GM23338 (cell line): ENCODE measurements around the gene ARHGEF3. TPM values are rescaled to one million over a fixed set of nuclear protein-coding genes. Genes with fewer than 3 reads are reported as not detected.

Experiments
- ATAC-seq: fragments of 200-7000 bp; cut with Tn5 transposase; 3 replicates; pipeline ENCODE4 v1.9.1; 2020
- DNase-seq: peaks from one replicate; pipeline ENCODE4 v3.0.0-alpha.2; 2015; ENCODE audit warnings: low spot score
- H2AFZ ChIP-seq: fragments of 200-600 bp; sonication (generic); 2 replicates; pipeline ENCODE4 v1.8.0; 2016; ENCODE audit warnings: antibody characterized with exemption, mild to moderate bottlenecking, moderate library complexity
- H3F3A ChIP-seq: fragments of 200-600 bp; sonication (generic); replicated peaks from 2 replicates; pipeline ENCODE4 v1.8.0; 2017; ENCODE audit warnings: antibody characterized with exemption, mixed run types, low read depth
- H3K27ac ChIP-seq: fragments of 200-600 bp; sonication (generic); 2 replicates; pipeline ENCODE4 v1.6.1; 2016; ENCODE audit warnings: low read depth
- H3K27me3 ChIP-seq: fragments of 200-600 bp; sonication (generic); 2 replicates; pipeline ENCODE4 v1.8.0; 2016; ENCODE audit warnings: mild to moderate bottlenecking, mixed run types, moderate library complexity; ENCODE audit not compliant: insufficient read depth
- H3K36me3 ChIP-seq: fragments of 200-600 bp; sonication (generic); 2 replicates; pipeline ENCODE4 v1.8.0; 2016; ENCODE audit warnings: mild to moderate bottlenecking; ENCODE audit not compliant: insufficient read depth
- H3K4me1 ChIP-seq: fragments of 200-600 bp; sonication (generic); 2 replicates; pipeline ENCODE4 v1.8.0; 2016; ENCODE audit warnings: mild to moderate bottlenecking, moderate library complexity; ENCODE audit not compliant: insufficient read depth
- H3K4me2 ChIP-seq: fragments of 200-600 bp; sonication (generic); 2 replicates; pipeline ENCODE4 v1.7.1; 2017; ENCODE audit warnings: mixed run types
- H3K4me3 ChIP-seq: fragments of 200-600 bp; sonication (generic); 2 replicates; pipeline ENCODE4 v1.6.1; 2016; ENCODE audit warnings: mixed run types
- H3K79me2 ChIP-seq: fragments of 200-600 bp; sonication (generic); replicated peaks from 2 replicates; pipeline ENCODE4 v1.8.0; 2017; ENCODE audit warnings: mild to moderate bottlenecking; ENCODE audit not compliant: insufficient read depth
- H3K9me2 ChIP-seq: fragments of 200-600 bp; sonication (generic); 2 replicates; pipeline ENCODE4 v1.8.0; 2017; ENCODE audit not compliant: insufficient read depth
- H4K20me1 ChIP-seq: fragments of 200-600 bp; sonication (generic); replicated peaks from 2 replicates; pipeline ENCODE4 v1.8.0; 2017; ENCODE audit warnings: mild to moderate bottlenecking; ENCODE audit not compliant: insufficient read depth
- H3K27ac Mint-ChIP-seq: 2 replicates; pipeline ENCODE4 v1.8.0; 2020; ENCODE audit warnings: inconsistent platforms, mild to moderate bottlenecking, moderate library complexity, mixed read lengths
- H3K27me3 Mint-ChIP-seq: 3 replicates; pipeline ENCODE4 v1.8.0; 2022; ENCODE audit warnings: low read depth, mild to moderate bottlenecking, moderate library complexity, mixed read lengths, inconsistent platforms; ENCODE audit not compliant: insufficient read depth, poor library complexity
- H3K36me3 Mint-ChIP-seq: 3 replicates; pipeline ENCODE4 v1.8.0; 2021; ENCODE audit warnings: low read depth, mild to moderate bottlenecking, inconsistent platforms, moderate library complexity, mixed read lengths
- H3K4me1 Mint-ChIP-seq: 3 replicates; pipeline ENCODE4 v1.8.0; 2020; ENCODE audit warnings: mild to moderate bottlenecking, inconsistent platforms, mixed read lengths
- H3K4me3 Mint-ChIP-seq: 3 replicates; pipeline ENCODE4 v1.8.0; 2021; ENCODE audit warnings: moderate library complexity, mild to moderate bottlenecking, inconsistent platforms, mixed read lengths
- H3K9me3 Mint-ChIP-seq: 3 replicates; pipeline ENCODE4 v1.8.0; 2020; ENCODE audit warnings: moderate library complexity, mild to moderate bottlenecking, inconsistent platforms, mixed read lengths
- CREB1 ChIP-seq: fragments of 250-450 bp; sonication (Bioruptor Pico); IDR thresholded peaks from 2 replicates; pipeline ENCODE4 v1.5.0; 2020; ENCODE audit warnings: low read depth, mild to moderate bottlenecking, moderate library complexity
- CTCF ChIP-seq, 2 experiments: fragments of 200-600 bp in 1 of 2; sonication (generic) in 1 of 2; conservative IDR thresholded peaks; 2 replicates each; pipeline versions ENCODE4 v1.5.1 to v1.6.1; 2016 to 2017; ENCODE audit warnings: antibody characterized with exemption in 2 of 2, low read depth in 2 of 2, mild to moderate bottlenecking in 2 of 2, moderate library complexity in 1 of 2
- EZH2 ChIP-seq: fragments of 200-600 bp; sonication (generic); IDR thresholded peaks from one replicate; pipeline ENCODE4 v1.8.0; 2017; ENCODE audit warnings: antibody characterized with exemption, mild to moderate bottlenecking, low read depth; ENCODE audit not compliant: unreplicated experiment
- EZH2phosphoT487 ChIP-seq: fragments of 200-600 bp; sonication (generic); IDR thresholded peaks from one replicate; pipeline ENCODE4 v1.8.1; 2018; ENCODE audit warnings: antibody characterized with exemption; ENCODE audit not compliant: unreplicated experiment
- JUNB ChIP-seq: IDR thresholded peaks from one replicate; pipeline ENCODE4 v1.6.1; 2016; ENCODE audit warnings: antibody characterized with exemption; ENCODE audit not compliant: unreplicated experiment
- NANOG ChIP-seq: IDR thresholded peaks from 2 replicates; pipeline ENCODE4 v1.6.1; 2016; ENCODE audit warnings: antibody characterized with exemption, borderline replicate concordance
- POLR2AphosphoS5 ChIP-seq: IDR thresholded peaks from 2 replicates; pipeline ENCODE4 v1.6.1; 2016; ENCODE audit warnings: antibody characterized with exemption, low read depth
- REST ChIP-seq: IDR thresholded peaks from one replicate; pipeline ENCODE4 v1.6.1; 2018; ENCODE audit warnings: antibody characterized with exemption; ENCODE audit not compliant: unreplicated experiment
- STAT1 ChIP-seq: IDR thresholded peaks from one replicate; pipeline ENCODE4 v1.6.1; 2016; ENCODE audit warnings: antibody characterized with exemption; ENCODE audit not compliant: unreplicated experiment
- ZNF114 ChIP-seq: fragments of 250-450 bp; sonication (Bioruptor Pico); IDR thresholded peaks from 2 replicates; pipeline ENCODE4 v1.5.0; 2020; ENCODE audit warnings: mild to moderate bottlenecking, moderate library complexity
- ZNF331 ChIP-seq: fragments of 250-450 bp; sonication (Bioruptor Pico); IDR thresholded peaks from 2 replicates; pipeline ENCODE4 v1.5.0; 2020; ENCODE audit warnings: low read depth, mild to moderate bottlenecking, moderate library complexity
- ZNF462 ChIP-seq: fragments of 250-450 bp; sonication (Bioruptor Pico); IDR thresholded peaks from 2 replicates; pipeline ENCODE4 v1.5.0; 2020; ENCODE audit warnings: mild to moderate bottlenecking, moderate library complexity
- polyA plus RNA-seq: library from polyadenylated mRNA; unstranded; fragments of >200 nt; fragmentation: Nextera tagmentation; extraction: Ambion mirVana; gene quantifications from 2 replicates; pipeline ENCODE4 v1.2.1, GENCODE V29; 2016
- total RNA-seq: library from RNA; depleted of rRNA; stranded (reverse); fragments of >200 nt; shearing (Covaris generic); gene quantifications from 2 replicates; pipeline ENCODE4 v1.2.3, GENCODE V29; 2014
- TF ChIP-seq, protein P1 (sequence below): IDR thresholded peaks from 2 replicates; pipeline ENCODE4 v1.6.1; 2016; ENCODE audit warnings: antibody characterized with exemption

ARHGEF3 gene
- total and polyA plus RNA-seq, 2 experiments from 2014 or later = 5.0 to 5.1 TPM

GRCh38 chr3:56739036-56739435, 62.7 kb downstream of the ARHGEF3 start:
- no peaks in the 10 kb centered on the region for H3K36me3 Mint-ChIP-seq
- no peak for ATAC-seq

More at GRCh38 chr3:56739036-56739435, 62.7 kb downstream of the ARHGEF3 start:
- TF ChIP-seq CTCF (conservative IDR thresholded peaks at IDR 0.05; ENCODE audit: low read depth in 2 of 2) (no peak), EZH2phosphoT487 (no peak), POLR2AphosphoS5 (no peak), EZH2 (no peak), ZNF462 (CRISPR knock-in tag) (no peak), STAT1 (no peak), ZNF331 (no peak), JUNB (no peak), CREB1 (no peak), NANOG (no peak), REST (no peak), ZNF114 (CRISPR knock-in tag) (no peak)
- TF ChIP-seq, protein P1, sequence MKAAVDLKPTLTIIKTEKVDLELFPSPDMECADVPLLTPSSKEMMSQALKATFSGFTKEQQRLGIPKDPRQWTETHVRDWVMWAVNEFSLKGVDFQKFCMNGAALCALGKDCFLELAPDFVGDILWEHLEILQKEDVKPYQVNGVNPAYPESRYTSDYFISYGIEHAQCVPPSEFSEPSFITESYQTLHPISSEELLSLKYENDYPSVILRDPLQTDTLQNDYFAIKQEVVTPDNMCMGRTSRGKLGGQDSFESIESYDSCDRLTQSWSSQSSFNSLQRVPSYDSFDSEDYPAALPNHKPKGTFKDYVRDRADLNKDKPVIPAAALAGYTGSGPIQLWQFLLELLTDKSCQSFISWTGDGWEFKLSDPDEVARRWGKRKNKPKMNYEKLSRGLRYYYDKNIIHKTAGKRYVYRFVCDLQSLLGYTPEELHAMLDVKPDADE = no peak
- no peak for DNase-seq
- Histone ChIP-seq H3K4me2 (no peak overlapping the region), H2AFZ (no peak overlapping the region), H3K36me3 (no peaks in the 10 kb centered on the region), H3F3A (no peaks in the 10 kb centered on the region), H4K20me1 (no peaks in the 10 kb centered on the region; the same call in 1 of the 2 replicates), H3K27ac (no peak overlapping the region), H3K4me1 (no peaks in the 10 kb centered on the region), H3K4me3 (no peak overlapping the region), H3K27me3 (no peaks in the 10 kb centered on the region), H3K79me2 (no peaks in the 10 kb centered on the region), H3K9me2 (no peaks in the 10 kb centered on the region)
- Mint-ChIP-seq H3K27ac (no peak overlapping the region), H3K9me3 (no peaks in the 10 kb centered on the region), H3K4me3 (no peak overlapping the region), H3K27me3 (no peaks in the 10 kb centered on the region), H3K4me1 (no peaks in the 10 kb centered on the region)
